HG03342 (cell line): Measurements from ENCODE around the gene ARHGAP4.

Source experiments
- ATAC-seq: cut with Tn5 transposase; IDR thresholded peaks from one replicate; pipeline ENCODE4 v1.9.1; 2021; ENCODE audit warnings: mild to moderate bottlenecking, moderate library complexity; ENCODE audit not compliant: unreplicated experiment

ARHGAP4 gene

DNA sequence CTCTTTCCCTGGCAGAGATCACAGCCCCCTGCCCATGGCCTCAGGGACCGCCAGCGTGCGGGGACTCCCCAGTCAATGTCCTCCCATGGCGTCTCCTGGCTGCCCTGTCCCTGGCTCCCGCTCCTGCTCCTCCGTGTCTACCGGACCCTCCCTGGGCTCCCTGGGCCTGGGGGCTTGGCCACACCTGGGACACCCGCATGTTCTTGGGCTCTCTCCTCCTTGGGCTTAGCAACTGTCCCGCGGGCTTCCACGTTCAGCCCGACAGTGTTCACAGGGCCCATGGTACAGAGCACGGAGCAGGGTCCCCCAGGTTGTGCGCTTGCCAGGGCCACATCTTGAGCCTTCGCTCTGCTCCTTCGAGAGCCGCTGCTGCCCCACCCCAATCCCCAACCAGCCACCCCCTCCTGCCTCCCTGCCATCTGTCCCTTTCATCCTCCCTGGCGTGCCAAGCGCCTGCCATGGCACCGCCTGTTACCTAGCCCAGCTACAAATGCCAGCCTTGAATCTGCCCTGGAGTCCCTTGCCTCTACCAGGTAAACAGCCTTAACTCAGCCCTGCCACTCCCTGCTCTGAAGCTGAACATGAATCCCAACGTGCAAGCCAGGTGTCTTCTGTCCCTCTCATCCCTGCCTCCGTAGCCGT lies 17.7 kb downstream of the ARHGAP4 start:
- no peak for ATAC-seq

DNA sequence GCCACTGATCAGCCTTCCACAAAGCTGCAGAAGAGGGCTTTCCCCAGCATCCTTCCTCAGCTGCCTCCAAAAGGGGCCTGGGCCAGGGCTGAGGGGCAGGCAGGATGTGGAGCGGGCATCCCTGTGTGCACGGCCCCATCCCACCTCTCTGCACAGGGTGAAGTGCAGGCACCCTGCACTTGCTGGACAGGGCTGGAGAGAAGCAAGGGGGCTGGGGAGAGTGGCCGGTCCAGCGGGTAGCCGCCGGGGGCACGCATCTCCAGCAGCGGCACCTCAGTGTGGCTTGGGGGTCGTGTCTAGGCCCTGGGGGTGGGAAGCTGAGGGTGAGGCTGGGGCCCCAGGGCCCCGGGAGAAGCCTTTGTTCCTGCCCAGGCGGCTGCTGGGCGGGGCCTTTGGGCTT lies 18.6 kb downstream of the ARHGAP4 start:
- ATAC-seq = no peak

DNA sequence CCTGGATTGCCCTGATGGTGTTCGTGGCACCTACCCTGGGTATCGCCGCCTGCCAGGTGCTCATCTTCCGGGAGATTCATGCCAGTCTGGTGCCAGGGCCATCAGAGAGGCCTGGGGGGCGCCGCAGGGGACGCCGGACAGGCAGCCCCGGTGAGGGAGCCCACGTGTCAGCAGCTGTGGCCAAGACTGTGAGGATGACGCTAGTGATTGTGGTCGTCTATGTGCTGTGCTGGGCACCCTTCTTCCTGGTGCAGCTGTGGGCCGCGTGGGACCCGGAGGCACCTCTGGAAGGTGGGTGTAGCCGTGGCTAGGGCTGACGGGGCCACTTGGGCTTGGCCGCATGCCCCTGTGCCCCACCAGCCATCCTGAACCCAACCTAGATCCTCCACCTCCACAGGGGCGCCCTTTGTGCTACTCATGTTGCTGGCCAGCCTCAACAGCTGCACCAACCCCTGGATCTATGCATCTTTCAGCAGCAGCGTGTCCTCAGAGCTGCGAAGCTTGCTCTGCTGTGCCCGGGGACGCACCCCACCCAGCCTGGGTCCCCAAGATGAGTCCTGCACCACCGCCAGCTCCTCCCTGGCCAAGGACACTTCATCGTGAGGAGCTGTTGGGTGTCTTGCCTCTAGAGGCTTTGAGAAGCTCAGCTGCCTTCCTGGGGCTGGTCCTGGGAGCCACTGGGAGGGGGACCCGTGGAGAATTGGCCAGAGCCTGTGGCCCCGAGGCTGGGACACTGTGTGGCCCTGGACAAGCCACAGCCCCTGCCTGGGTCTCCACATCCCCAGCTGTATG lies 19.7 kb downstream of the ARHGAP4 start:
- ATAC-seq = no peak

DNA sequence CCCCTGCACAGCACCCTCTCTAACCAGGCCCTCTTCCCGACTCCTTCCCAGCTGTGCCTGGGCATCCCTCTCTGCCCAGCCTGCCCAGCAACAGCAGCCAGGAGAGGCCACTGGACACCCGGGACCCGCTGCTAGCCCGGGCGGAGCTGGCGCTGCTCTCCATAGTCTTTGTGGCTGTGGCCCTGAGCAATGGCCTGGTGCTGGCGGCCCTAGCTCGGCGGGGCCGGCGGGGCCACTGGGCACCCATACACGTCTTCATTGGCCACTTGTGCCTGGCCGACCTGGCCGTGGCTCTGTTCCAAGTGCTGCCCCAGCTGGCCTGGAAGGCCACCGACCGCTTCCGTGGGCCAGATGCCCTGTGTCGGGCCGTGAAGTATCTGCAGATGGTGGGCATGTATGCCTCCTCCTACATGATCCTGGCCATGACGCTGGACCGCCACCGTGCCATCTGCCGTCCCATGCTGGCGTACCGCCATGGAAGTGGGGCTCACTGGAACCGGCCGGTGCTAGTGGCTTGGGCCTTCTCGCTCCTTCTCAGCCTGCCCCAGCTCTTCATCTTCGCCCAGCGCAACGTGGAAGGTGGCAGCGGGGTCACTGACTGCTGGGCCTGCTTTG lies 20.5 kb downstream of the ARHGAP4 start:
- no peak for ATAC-seq

DNA sequence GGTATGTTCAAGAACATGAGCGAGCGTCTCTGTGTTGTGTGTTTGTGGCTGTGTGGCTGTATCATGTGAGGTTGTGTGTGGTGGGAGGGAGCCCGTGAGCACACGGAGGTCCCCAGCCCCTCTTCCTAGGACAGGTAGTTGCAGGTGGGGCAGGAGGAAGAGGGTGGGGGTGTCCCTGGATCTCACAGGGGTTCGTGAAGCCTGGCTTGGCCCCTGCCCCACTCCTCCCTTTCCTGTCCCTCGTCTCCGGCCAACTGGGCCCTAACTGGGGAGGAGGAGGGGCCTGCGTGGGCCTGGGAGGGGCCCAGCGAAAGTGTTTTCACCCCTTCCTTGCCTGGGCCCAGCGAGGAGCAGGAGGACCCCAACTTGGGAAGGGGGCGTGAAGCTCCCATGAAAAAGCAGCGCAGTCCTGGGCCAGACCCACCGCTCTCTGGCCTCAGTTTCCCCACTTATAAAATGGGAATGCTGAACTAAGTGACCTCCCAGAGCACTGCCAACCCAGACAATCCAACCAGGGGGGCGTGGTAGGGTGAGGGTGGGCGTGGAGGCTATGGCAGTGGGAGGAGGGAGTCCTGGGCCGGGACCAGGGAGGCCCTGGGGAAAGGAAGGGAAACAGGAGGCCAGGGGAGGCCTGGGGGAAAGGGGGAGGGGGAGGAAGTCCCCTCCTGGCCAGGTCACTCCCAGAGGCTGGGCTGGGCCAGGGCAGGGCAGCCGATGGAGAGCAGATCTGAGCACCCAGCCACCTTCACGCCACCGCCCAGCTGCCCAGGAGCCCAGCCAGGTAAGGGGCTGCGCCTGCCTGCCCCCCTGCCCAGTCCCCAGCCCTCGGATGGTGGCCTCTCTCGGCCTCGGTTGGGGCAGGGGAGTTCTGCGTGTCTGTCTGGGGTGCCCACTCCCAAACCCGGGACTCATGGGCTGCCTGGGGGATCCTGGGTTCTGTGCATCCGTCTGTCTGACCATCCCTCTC lies 21.8 kb downstream of the ARHGAP4 start, which contains the start of gene AVPR2:
AVPR2 (plus strand) TSS at position 683 of the 967 bp plus-strand sequence. CDS start 473 bp downstream, outside the sequence.
- no peak for ATAC-seq

DNA sequence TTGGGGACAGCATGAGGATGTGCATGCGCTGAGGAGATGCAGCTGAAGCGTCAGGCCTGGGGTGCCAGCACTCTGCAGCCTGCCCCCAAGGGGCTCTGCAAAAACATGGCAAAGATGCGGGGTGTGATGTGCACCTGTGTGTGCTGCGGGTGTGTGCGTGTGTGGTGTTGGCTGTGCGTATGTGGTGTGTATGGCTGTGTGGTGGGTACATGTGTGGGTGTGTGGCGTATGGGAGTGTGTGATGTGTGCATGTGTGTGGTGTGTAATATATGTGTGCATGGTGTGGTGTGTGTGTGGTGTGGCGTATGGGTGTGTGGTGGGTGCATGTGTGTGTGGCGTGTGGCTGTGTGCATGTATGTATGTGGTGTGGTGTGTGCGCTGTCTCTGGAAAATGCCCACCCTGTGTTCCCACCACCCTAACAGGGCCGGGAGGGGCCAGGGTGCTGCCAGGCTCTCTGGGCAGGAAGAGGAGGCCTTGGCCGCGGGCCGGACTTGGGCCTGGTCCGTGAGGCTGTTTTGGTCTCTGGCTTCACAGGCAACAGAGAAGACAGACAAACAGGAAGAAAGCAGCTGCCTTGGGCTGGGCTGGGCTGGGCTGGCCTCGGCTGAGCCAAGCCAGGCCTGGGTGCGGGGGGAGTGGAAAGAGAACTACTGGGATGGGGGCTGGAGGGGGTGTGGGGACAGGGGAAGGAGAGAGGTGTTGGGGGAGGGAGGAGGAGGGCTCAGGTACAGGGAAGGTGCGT lies 22.7 kb downstream of the ARHGAP4 start:
- no peak for ATAC-seq

DNA sequence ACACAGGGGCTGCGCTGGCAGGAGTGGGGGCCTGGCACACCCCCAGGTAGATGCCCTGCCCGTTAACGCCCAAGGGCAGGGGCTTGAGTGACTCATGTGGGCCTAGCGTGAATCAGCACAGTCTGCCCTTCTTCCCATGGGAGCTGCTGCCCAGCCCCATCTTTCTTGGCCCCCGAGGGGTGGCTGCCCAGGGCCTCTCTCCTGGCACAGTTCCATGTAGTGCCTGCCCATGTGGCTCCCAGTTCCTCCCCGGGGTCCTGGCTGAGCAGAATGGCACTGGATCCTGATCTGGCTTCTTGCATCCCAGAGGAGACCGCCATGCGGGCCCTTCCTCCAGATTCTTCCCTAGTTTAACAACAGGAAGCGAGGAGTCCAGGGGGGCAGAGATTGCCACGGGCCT lies 23.7 kb downstream of the ARHGAP4 start:
- ATAC-seq = no peak

DNA sequence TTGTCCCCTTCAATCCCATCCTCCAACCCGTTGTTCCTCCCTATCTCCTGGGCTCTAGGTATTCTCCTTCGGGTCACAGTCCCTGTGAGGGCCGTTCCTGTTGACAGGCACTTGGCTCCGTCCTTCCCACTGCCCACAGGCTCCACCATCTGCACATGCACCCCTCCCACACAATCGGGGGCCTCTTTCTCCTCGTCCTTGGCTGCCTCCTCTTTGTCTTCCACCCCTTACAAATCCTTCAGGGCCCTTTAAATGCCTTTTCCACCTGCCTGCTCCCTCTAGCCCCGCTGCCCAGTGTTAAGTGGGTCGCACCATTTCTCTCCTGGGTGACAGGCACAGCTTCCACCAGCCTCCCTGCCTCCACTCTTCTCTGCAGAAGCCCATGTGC lies 24.3 kb downstream of the ARHGAP4 start:
- no peak for ATAC-seq

DNA sequence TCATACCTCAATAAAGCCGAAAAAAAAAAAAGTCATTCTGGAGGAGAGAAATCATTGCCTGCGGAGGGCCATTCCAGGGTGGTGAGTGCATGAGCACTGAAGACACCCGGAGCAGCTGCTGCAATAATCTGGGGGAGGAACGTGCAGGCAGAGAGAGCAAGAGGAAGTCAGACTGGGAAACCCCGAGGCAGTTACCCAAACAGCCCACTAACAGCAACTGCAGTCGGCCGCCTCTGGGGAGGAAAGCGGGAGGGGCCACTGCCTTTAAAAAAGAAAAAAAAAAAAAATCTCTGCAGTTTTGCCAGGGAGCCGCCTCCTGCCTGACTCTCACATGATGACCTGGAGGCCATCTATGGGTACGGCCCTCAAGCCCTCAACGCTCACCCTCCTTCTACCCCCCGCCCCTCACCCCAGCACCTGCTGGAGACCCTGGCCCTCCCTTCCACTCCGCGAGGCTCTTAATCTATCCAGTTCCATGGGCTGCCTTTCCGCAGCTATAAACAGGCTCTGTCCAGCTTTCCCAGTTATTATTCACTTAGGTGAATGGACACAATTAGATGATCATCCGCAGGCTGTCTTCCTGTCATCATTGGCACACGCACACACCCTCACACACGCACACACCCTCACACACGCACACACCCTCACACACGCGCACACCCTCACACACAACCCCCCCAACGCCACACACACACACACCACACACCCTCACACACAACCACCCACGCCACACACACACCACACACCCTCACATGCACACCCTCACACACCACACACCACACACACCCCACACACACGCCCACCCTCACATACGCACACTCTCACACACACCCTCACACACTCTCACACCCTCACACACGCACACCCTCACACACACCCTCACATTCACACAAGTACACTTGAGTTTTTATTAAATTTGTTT lies 25.0 kb downstream of the ARHGAP4 start:
- ATAC-seq = peak; percentile 79

DNA sequence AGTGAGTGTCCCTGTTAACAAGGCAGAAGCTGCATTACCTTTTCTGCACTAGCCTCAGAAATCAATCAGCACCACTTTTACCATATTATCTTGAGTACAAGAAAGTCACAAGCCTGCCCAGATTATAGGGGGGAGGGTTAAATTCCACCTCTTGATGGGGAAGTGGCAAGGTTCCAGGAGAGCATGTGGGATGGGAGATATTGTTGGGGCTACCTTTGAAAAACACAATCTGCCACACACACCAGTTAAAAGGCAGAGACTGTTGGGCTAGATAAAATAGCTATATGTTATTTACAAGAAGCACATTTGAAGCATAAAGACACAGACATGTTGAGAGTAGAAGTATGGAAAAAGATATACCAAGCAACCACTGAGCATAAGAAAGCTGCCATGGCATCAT lies 28.2 kb downstream of the ARHGAP4 start:
- ATAC-seq = no peak

DNA sequence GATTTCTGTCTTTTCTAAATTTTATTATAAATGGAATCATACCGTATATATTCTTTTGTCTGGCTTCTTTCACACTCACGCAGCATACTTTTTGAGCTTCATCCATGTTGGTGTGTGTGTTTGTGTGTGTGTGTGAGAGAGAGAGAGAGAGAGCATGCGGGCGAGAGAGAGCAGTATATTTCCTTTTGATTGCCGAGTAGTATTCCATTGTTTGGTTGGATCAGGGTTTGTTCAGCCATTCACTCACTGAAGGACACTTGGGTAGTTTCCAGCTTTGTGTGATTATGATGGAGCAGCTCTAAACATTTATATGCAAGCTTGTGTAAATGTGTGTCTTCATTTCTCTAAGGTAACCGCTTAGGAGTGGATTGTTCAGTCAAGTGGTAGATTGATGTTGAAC lies 36.9 kb downstream of the ARHGAP4 start:
- ATAC-seq = no peak

DNA sequence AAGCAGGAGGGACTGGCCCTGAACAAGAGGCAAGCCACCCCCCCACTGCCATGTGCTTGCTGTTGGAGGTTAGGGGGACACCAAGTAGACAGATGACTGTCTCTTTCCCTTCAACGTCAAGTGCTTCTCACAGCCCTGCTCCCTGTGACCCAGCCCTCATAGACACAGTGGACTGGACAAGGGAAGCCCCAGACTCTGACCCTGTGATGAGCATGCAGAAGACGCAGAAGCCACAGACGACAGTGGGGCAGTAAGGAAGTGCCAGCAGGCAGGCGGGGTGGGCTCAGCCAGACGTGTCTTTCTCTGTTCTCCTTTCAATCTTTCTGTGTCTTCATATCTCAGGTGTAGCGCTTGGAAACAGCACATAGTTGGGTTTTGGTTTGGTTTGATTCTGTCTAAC lies 37.7 kb downstream of the ARHGAP4 start:
- ATAC-seq = peak; percentile 59

DNA sequence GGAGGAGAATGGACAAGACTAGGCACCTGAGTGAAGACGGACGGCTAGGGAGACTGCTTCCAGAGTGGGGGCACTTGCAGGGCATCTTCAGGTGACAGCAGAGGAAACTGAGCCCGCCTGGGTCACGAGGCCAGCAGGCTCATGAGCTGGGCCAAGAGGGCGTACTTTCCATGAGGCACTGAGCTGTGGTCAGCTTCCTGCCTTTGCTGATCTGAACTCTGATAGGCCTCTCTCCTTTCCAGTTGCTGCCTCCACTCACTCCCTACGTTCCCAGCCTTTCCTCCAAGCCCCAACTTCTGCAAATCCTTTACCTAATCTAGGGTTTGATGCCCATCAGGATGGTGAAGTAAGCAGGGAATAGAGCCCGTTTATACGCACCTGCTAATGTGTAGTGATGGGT lies 38.7 kb downstream of the ARHGAP4 start:
- no peak for ATAC-seq

DNA sequence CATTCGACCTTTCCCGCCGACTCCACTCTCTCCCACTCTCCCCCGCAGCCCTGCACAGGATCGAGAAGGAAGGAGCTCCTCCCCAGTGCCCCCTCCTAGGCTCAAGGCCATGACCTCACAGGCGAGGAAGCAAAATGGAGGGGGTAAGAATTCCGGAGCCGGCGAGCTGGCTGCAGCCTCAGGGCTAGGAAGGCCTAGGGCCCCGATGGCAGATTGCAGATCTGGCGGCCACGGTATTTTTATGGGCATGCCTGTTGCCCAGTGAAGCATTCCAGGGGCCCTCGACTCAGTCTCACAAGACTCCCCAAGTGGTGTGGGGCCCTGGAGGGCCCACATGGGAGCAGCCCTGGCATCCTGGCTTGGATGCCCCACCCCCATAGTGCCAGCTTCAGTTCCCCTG lies 39.1 kb downstream of the ARHGAP4 start:
- ATAC-seq = no peak

DNA sequence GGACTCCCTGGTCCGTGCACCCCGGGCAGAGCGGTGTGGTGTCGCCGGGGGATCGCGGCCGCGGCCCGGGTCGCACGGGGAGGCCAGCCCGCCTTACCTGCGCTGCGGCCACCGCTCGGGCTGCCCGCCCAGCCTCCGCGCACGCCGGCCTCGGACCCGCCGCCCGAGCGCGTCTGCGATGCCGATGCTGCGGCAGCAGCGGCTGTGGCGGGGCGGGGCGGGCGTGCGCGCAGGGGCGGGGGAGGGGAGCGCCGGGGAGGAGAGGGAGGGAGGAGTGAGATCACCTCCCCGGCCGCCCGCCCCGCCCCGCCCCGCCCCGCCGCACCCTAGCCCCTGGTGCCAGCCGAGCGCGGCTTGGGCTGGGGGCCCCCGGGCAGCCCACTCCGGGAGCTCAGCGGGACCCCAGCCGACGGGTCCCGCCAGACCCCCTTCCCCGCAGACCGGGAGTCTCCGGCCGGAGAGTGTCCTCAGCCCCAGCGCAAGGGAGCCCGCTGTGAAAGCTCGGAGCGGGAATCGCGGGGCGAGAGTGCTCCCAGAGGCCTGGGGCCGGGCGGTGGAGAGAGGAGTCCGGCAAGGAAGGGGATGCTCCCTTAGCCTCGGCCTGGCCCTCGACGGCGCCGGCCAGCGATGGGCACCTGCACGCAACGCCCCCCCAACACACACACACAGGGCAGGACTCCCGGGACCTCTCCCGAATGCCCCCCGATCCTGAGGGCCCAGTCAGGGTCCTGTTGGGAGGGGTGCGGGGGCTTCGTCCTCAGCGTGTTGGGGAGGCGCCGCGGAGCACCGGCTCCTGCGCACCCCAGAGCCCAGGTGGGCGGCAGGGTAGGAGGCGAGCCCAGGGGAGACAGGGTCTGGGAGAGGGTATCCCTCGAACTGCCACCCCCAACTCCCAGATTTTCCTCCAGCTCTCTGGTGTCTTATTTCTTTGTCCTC lies 39.8 kb downstream of the ARHGAP4 start, which contains the start of gene L1CAM:
L1CAM (minus strand) TSS at position 206 of the 936 bp plus-strand sequence. CDS start 10,337 bp downstream, outside the sequence.
- no peak for ATAC-seq

DNA sequence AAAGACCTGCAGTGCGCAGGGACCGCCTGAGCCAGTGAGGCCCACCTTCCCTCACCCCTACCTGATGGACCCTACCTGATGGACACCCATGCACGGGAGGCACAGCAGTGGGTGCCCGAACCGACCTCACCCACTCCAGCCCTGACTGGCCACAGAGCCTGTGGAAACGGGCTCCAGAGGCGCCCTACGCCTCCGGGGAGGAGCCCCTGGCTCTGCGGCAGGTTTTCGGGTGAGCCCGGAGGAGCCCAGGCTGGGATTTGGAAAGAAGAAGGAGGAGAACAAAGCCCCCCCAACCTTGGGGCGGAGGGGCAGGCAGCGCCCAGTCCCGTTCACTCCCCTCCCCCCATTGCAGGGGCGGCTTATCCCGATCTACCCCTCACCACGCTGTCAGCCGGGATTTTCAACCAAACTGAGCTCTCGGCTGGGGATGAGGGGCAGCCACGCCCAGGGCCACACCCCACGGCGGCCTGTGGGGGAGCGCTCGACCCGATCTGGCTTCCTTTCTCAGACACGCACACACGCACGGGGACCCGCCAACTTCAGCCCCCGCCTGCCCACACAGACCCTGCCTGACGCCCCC lies 40.8 kb downstream of the ARHGAP4 start:
- no peak for ATAC-seq

DNA sequence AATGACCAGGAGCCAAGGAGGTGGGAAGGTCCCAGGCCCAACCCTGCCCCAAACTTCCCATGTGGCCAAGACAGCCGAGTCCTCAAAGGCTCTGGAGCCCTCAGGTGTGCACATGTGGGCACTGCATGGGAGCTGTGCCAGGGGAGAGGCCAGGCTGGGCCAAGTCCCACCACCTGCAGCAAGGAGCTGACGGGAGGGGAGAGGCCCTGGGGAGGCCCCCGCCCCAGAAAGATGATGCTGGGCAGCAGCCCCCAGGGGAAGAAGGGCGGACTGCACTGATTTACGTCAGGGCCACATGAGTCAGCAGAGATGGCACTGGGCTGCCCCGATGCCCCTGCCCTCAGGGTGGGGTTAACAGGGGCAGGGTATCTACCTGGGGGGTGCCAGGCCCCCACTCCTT lies 41.5 kb downstream of the ARHGAP4 start:
- no peak for ATAC-seq

DNA sequence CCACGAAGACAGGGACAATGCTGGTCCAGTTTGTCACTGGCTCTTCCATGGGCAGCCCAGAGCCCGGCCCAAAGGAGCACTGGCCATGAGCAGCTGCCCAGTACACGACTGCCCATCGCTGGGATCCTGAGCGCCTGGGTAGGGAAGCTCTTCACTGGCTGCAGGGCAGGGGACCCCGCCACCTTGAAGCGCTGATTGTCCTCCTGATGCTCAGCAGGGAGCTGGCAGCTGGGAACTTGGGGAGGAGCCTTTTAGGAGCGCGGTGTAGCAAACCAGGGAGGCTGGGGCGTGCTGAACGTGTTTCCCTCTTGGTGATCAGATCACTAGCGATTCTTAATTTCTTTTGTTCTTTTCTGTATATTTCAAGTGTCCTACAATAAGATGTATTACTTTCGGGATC lies 41.9 kb downstream of the ARHGAP4 start:
- ATAC-seq = no peak
